ENCODE data around the gene MARCHF7. TPM values are rescaled to one million over a fixed set of nuclear protein-coding genes. Genes with fewer than 3 reads are reported as not detected.

Gene MARCHF7
- total and polyA plus RNA-seq, 10 of the 15 experiments (the other 5 are each of a cell fraction or from before 2014, with no cell fraction given) = 39.4 to 111 (median 66.5) TPM

DNA sequence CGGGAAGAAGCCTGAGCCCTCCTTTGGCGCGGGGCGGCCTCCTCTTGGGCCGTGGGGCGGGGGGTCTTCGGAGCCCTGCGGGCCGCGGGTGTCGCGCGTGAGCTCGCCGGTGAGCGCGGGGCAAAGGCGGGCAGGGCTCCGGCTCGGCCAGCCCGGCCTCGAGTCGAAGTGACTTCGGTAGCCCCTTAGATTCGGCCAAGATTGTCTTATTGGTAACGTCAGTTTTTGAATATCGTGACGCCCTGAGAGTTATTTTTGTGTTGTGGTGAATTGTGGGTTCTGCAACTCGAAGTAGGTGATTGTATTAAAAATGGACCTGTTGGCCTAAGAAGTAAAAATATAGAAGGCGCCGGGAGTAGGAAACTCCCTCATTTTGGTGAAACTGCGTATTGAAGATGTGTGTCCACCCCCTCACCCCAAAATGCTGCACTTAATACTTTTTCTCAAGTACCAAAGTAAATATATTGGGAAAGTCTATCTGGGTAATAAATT lies 669 bp downstream of the MARCHF7 start (continued):
- no peak for TF ChIP-seq WRNIP1 (IDR thresholded peaks at IDR 0.05; ENCODE audit: borderline replicate concordance, low read depth, low read length)
- no peak for TF ChIP-seq MTA3 (IDR thresholded peaks at IDR 0.05; ENCODE audit: borderline replicate concordance, low read length)
- TF ChIP-seq, protein P1, sequence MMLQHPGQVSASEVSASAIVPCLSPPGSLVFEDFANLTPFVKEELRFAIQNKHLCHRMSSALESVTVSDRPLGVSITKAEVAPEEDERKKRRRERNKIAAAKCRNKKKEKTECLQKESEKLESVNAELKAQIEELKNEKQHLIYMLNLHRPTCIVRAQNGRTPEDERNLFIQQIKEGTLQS (IDR thresholded peaks at IDR 0.05; ENCODE audit: borderline replicate concordance, extremely low read depth, low read depth, low read length) = no peak
- no peak for TF ChIP-seq POU2F2 (IDR thresholded peaks at IDR 0.05; ENCODE audit: borderline replicate concordance, low read depth, low read length)
- no peak for TF ChIP-seq HDGF (IDR thresholded peaks at IDR 0.05)
- TF ChIP-seq, protein P2, sequence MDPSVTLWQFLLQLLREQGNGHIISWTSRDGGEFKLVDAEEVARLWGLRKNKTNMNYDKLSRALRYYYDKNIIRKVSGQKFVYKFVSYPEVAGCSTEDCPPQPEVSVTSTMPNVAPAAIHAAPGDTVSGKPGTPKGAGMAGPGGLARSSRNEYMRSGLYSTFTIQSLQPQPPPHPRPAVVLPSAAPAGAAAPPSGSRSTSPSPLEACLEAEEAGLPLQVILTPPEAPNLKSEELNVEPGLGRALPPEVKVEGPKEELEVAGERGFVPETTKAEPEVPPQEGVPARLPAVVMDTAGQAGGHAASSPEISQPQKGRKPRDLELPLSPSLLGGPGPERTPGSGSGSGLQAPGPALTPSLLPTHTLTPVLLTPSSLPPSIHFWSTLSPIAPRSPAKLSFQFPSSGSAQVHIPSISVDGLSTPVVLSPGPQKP (IDR thresholded peaks at IDR 0.05; ENCODE audit: low read depth, low read length) = no peak
- TF ChIP-seq, protein P3, sequence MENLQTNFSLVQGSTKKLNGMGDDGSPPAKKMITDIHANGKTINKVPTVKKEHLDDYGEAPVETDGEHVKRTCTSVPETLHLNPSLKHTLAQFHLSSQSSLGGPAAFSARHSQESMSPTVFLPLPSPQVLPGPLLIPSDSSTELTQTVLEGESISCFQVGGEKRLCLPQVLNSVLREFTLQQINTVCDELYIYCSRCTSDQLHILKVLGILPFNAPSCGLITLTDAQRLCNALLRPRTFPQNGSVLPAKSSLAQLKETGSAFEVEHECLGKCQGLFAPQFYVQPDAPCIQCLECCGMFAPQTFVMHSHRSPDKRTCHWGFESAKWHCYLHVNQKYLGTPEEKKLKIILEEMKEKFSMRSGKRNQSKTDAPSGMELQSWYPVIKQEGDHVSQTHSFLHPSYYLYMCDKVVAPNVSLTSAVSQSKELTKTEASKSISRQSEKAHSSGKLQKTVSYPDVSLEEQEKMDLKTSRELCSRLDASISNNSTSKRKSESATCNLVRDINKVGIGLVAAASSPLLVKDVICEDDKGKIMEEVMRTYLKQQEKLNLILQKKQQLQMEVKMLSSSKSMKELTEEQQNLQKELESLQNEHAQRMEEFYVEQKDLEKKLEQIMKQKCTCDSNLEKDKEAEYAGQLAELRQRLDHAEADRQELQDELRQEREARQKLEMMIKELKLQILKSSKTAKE (IDR thresholded peaks at IDR 0.05; ENCODE audit: low read depth, poor library complexity, severe bottlenecking) = no peak
- TF ChIP-seq SREBF2 (IDR thresholded peaks at IDR 0.05; ENCODE audit: low read length) = no peak

Data from GM12878 (cell line).